Motor neuron (in vitro differentiated cells): ENCODE measurements around the gene LEFTY1. TPM values are rescaled to one million over a fixed set of nuclear protein-coding genes. Genes with fewer than 3 reads are reported as not detected.
"Not testable (repeated sequence)": the region's sequence is repeated elsewhere in the genome, so short reads cannot be mapped to it uniquely, and the experiment has no call there.

Experiments used
- ATAC-seq, 8 experiments: fragments of 200-7000 bp; cut with Tn5 transposase; replicated peaks in 6 of 8; 2 replicates each; pipeline ENCODE4 v1.8.0; 2021; ENCODE audit warnings: mild to moderate bottlenecking in 8 of 8, moderate library complexity in 8 of 8
- H3K27ac ChIP-seq, 2 donors: fragments of 250-450 bp; sonication (Bioruptor Pico); 2 replicates each; pipeline ENCODE4 v1.9.0; 2021; ENCODE audit warnings: antibody characterized with exemption in 2 of 2, mild to moderate bottlenecking in 2 of 2, moderate library complexity in 1 of 2
- H3K4me1 ChIP-seq, 2 donors: fragments of 250-450 bp; sonication (Bioruptor Pico); replicated peaks in 1 of 2; 2 replicates each; pipeline ENCODE4 v1.6.1; 2021; ENCODE audit warnings: antibody characterized with exemption in 2 of 2, mild to moderate bottlenecking in 2 of 2, moderate library complexity in 1 of 2
- H3K4me3 ChIP-seq, 5 donors: fragments of 250-450 bp; sonication (Bioruptor Pico); 2 replicates each; pipeline ENCODE4 v1.9.0; 2021; ENCODE audit warnings: antibody characterized with exemption in 5 of 5, mild to moderate bottlenecking in 5 of 5, moderate library complexity in 4 of 5
- WGBS, 10 experiments: fragments of 450-650 bp; shearing (Covaris generic); methylation state at CpG; one replicate each; pipeline ENCODE4 v1.0.0; 2022; 5-methylcytosine and 5-hydroxymethylcytosine counted together
- in situ Hi-C, 9 experiments: fragments of 400-800 bp; cut with MboI; loops; one replicate each; pipeline ENCODE4 v1.15.0; 2021; ENCODE audit warnings: low sequenced_read_pairs in 9 of 9, low pct_unique_long_range_greater_than_20kb in 2 of 9; ENCODE audit not compliant: unreplicated experiment in 9 of 9
- total RNA-seq, 8 experiments: library from RNA; unstranded; fragments of 300-600 nt; gene quantifications; 2 replicates each; pipeline versions ENCODE4 v1.2.3 to v1.2.4, GENCODE V29; 2022

LEFTY1 gene
- total RNA-seq, 8 experiments from 2014 or later, result 0.31 to 1.4 (median 0.83) TPM; not detected in 2

- peak; percentile 27 to 95 (median 52) for ATAC-seq
- Histone ChIP-seq H3K4me1 (peaks cover 10 to 22% of the 10 kb centered on the region in 2 donors), H3K4me3 (no peak overlapping the region), H3K27ac (no peak overlapping the region)
- in situ Hi-C loops, result no loop called here
- 0 to 80% (median 27%) methylated on average over 1 to 5 of the region's 13 CpGs; no CpG with 5 or more reads in 5 of the 10 experiments for WGBS, 10 experiments
Observed at GRCh38 chr1:225845571-225846259, 43.2 kb downstream of the LEFTY1 start.

- no peak overlapping the region for H3K4me3 ChIP-seq
- H3K27ac ChIP-seq, result no peak overlapping the region
- H3K4me1 ChIP-seq, result peaks cover 10 to 21% of the 10 kb centered on the region in 2 donors
- in situ Hi-C loops, result no loop called here
- WGBS, 10 experiments, result 100% methylated on average over 1 to 3 of the region's 14 CpGs; no CpG with 5 or more reads in 8 of the 10 experiments
- ATAC-seq, result no peak
Observed at GRCh38 chr1:225845097-225845496, 43.8 kb downstream of the LEFTY1 start.

GRCh38 chr1:225844236-225845061 lies 44.5 kb downstream of the LEFTY1 start:
- H3K4me3 ChIP-seq, result no peak overlapping the region
- no peak overlapping the region for H3K27ac ChIP-seq
- peaks cover 10 to 16% of the 10 kb centered on the region in 2 donors for H3K4me1 ChIP-seq
- 86 to 100% (median 95%) methylated on average over 2 to 6 of the region's 18 CpGs; no CpG with 5 or more reads in 5 of the 10 experiments for WGBS, 10 experiments
- ATAC-seq, result no peak
- in situ Hi-C loops, result no loop called here

- Histone ChIP-seq H3K4me1 (peaks cover 7 to 13% of the 10 kb centered on the region in 2 donors), H3K4me3 (no peak overlapping the region), H3K27ac (no peak overlapping the region)
- in situ Hi-C loops, result no loop called here
- ATAC-seq, result no peak
- 88 to 100% (median 93%) methylated on average over 2 to 5 of the region's 6 CpGs; no CpG with 5 or more reads in 5 of the 10 experiments for WGBS, 10 experiments
Observed at GRCh38 chr1:225843426-225843795, 45.5 kb downstream of the LEFTY1 start.

GRCh38 chr1:225842788-225843425 lies 46.0 kb downstream of the LEFTY1 start:
- Histone ChIP-seq H3K4me3 (no peak overlapping the region), H3K27ac (no peak overlapping the region), H3K4me1 (peaks cover 2 to 10% of the 10 kb centered on the region in 2 donors)
- 84 to 100% (median 90%) methylated on average over 2 to 6 of the region's 6 CpGs; no CpG with 5 or more reads in 3 of the 10 experiments for WGBS, 10 experiments
- in situ Hi-C loops, result no loop called here
- ATAC-seq, result peak in 2 of 8 experiments; percentile 57 to 77

- ATAC-seq, result no peak
- Histone ChIP-seq H3K27ac (no peak overlapping the region), H3K4me1 (peaks cover 0 to 10% of the 10 kb centered on the region in 2 donors), H3K4me3 (no peak overlapping the region)
- in situ Hi-C loops, result no loop called here
- 60 to 100% (median 91%) methylated on average over 1 to 10 of the region's 12 CpGs; no CpG with 5 or more reads in 2 of the 10 experiments for WGBS, 10 experiments
Observed at GRCh38 chr1:225842074-225842473, 46.9 kb downstream of the LEFTY1 start.

- in situ Hi-C loops, result no loop called here
- Histone ChIP-seq H3K27ac (no peak overlapping the region), H3K4me3 (no peak overlapping the region), H3K4me1 (peaks cover 0 to 9% of the 10 kb centered on the region in 2 donors)
- 56 to 100% (median 91%) methylated on average over 1 to 4 of the region's 4 CpGs for WGBS, 10 experiments
- ATAC-seq, result no peak
Observed at GRCh38 chr1:225840713-225841112, 48.2 kb downstream of the LEFTY1 start.

- no peak overlapping the region for H3K4me3 ChIP-seq
- H3K27ac ChIP-seq, result no peak overlapping the region
- no peak for ATAC-seq
- in situ Hi-C loops, result no loop called here
- 60 to 100% (median 88%) methylated on average over 1 of the region's 1 CpG; no CpG with 5 or more reads in 7 of the 10 experiments for WGBS, 10 experiments
- H3K4me1 ChIP-seq, result peaks cover 0 to 4% of the 10 kb centered on the region in 2 donors
Observed at GRCh38 chr1:225840223-225840610, 48.7 kb downstream of the LEFTY1 start.

GRCh38 chr1:225838793-225839192 lies 50.2 kb downstream of the LEFTY1 start:
- in situ Hi-C loops, result no loop called here
- no peak for ATAC-seq
- peaks cover 0 to 4% of the 10 kb centered on the region in 2 donors for H3K4me1 ChIP-seq

GRCh38 chr1:225836296-225836695 lies 52.6 kb downstream of the LEFTY1 start:
- H3K27ac ChIP-seq, H3K4me3 ChIP-seq, H3K4me1 ChIP-seq, in situ Hi-C loops, ATAC-seq: not testable (repeated sequence)
- 90 to 100% (median 94%) methylated on average over 1 to 4 of the region's 4 CpGs; no CpG with 5 or more reads in 2 of the 10 experiments for WGBS, 10 experiments

More at GRCh38 chr1:225838793-225839192, 50.2 kb downstream of the LEFTY1 start:
- Histone ChIP-seq H3K4me3 (no peak overlapping the region), H3K27ac (no peak overlapping the region)
- 60 to 88% (median 87%) methylated on average over 1 to 12 of the region's 14 CpGs; no CpG with 5 or more reads in 5 of the 10 experiments for WGBS, 10 experiments
